Activated CD4-positive, alpha-beta T cell treated with anti-CD3 and anti-CD28 coated beads, Interleukin-10, Interleukin-2, amounts not matched to agents 100 ng/mL and 50 ng/mL, durations not matched to agents 16 hours and 8 hours (primary cell): Measurements from ENCODE around the gene APBA2.

Experiments
- DNase-seq: peaks from one replicate; pipeline ENCODE4 v3.0.0-alpha.2; 2020

Gene APBA2

DNA sequence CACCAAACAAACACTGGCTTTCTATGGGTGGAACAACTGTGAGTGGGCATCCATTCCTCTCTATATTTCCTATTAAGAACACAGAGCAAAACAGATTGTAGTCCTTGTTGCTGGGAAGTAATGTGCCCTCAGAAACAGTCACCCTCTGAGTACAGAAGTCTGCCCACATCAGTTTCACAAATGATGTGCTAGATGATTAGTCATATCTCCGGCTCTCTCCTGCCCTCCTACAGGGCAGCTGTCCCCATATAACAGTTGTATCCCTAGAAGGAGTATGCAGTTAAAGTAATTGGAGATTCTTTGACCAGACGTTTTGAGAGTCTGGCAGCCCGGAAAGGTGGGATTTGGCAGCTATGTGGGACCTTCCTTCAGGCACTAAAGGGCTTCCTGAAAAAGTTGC lies 159.9 kb downstream of the APBA2 start:
- peak; percentile 74 for DNase-seq

DNA sequence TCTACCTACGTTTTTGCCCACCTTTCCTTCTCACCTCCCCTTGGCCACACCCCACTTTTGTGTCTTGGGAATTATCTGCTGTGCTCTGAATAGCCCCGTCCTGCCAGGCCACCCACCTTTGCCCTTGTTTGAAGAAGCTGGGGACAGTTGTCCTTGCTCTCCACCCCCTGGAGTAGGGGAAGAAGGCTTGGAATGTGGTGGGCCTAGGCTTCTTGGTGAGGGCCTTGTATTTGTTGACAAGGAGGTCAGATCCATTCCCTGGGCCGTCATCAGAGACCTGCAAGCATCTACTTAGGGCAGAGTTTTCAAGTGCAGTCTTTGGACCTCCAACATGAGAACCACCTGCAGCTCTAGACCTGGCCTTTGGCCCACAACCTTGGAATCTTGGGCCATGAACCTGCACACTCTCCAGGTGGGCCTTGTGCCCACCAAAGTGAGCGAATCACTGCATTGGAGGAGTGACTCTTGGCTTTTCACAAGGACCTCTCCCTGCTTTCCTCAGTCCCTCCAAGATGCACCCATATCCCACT lies 160.6 kb downstream of the APBA2 start:
- no peak for DNase-seq

DNA sequence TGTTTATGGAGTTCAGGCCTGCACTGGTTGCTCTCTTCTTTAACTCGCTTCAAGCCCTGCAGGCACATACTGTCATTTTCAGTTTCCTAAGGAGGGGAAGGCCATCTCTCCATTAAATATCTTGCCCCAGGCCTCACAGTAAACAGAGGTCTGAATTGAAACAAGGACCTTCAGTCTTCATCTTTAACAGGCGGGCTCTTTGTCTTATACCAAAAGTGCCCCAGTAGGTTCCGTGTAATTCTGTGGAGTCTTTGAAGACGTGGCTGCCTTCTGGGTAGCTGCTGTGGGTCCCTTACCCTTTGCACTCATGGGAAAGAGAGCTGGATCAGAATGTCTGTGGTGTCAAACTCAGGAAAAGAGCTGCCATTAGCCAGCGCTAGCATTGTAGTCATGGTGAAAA lies 161.2 kb downstream of the APBA2 start:
- no peak for DNase-seq

DNA sequence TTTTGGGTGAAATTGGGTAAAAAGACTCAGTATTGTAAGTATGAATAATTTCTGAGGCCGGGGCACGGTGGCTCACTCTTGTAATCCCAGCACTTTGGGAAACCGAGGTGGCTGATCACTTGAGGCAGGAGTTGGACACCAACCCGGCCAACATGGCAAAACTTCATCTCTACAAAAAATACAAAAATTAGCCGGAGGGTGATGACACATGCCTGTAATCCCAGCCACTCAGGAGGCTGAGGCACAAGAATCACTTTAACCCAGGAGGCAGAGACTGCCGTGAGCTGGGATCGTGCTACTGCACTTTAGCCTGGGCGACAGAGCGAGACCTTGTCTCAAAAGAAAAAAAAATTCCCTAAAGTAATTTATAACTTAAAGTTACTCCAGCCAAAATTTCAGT lies 162.2 kb downstream of the APBA2 start:
- DNase-seq: no peak

DNA sequence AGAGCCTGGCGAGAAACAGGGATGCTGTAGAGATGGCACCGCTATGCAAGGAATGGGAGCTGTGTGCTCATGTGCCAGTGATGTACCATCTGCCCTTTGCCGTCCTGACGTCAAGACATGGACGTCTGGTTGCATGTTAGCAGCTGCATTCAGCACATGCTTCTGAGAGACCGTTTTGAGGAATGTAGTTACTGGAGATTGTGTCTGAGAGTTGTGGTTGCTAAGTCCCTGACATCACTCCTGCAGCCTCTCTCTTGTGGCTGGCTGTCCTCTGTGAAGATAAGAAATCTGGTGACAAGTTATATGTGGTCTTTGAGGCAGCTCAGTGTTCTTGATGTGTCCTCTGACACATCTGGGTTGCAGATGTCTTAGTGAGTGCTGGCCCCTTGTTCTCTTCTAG lies 165.1 kb downstream of the APBA2 start:
- peak; percentile 17 for DNase-seq

DNA sequence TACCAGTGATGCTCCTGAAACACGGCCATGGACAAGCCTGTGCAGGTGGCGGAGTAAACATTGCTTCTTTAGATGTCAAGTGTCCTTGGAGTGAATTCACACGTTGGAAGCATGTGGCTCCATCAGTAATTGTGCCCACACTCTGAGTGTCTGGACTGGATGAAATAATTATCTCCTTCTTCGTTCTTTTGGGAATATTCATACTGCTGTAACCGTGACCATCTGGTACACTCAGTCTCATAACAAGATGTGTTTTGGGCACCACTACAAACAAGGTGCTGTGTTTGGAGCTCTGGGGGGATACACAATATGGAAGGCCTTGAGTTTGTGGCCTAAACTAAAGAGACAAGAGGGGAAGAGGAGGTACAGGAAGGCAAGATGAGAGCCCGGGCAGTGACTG lies 165.6 kb downstream of the APBA2 start:
- no peak for DNase-seq

DNA sequence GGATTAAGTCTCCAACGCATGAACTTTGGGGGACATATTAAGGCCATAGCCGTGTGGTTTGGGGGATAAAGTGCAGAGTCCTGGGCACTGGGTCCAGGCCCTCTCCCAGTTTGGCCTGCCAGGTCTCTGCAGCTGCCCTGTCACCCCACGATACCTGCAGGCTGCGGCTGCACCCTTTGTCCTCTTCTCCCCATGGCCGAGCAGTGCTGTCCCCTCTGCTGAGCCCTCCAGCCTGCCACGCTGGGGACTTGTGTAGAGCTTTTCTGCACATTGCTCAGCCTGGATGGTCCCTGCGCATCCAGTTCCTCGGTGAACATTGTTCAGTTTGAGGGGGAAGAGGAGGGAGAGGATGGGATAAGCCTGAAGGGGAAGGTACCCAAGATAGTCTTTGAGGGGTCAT lies 167.2 kb downstream of the APBA2 start:
- DNase-seq: no peak

DNA sequence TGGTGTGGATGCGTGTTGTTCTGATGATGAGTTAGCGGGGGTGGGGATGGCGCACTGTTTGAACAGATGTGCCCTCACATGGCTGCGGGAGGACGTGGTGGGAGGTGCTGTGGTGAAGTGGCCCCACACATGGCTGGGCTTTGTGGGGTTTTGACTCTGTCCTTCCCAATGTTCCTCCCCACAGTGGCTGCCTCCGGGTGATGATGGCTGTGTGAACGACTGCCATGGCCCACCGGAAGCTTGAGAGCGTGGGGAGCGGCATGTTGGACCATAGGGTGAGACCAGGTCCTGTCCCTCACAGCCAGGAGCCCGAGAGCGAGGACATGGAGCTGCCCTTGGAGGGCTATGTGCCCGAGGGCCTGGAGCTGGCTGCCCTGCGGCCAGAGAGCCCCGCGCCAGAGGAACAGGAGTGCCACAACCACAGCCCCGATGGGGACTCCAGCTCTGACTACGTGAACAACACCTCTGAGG lies 167.9 kb downstream of the APBA2 start:
- DNase-seq: no peak

DNA sequence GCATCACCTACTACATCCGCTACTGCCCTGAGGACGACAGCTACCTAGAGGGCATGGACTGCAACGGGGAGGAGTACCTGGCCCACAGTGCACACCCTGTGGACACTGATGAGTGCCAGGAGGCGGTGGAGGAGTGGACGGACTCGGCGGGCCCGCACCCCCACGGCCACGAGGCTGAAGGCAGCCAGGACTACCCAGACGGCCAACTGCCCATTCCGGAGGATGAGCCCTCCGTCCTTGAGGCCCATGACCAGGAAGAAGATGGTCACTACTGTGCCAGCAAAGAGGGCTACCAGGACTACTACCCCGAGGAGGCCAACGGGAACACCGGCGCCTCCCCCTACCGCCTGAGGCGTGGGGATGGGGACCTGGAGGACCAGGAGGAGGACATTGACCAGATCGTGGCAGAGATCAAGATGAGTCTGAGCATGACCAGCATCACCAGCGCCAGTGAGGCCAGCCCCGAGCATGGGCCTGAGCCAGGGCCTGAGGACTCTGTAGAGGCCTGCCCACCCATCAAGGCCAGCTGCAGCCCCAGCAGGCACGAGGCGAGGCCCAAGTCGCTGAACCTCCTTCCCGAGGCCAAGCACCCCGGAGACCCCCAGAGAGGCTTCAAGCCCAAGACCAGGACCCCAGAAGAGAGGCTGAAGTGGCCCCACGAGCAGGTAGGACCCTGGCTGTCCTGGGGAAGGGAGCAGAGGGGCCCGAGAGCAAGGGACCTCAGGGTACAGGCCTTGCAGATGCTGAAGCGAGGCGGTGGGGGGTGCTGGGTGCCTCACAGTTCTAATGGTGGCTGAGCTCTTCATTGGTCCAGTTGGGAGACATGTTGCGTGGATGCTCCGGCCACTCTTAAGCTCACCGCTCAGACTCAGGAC lies 168.6 kb downstream of the APBA2 start:
- no peak for DNase-seq

DNA sequence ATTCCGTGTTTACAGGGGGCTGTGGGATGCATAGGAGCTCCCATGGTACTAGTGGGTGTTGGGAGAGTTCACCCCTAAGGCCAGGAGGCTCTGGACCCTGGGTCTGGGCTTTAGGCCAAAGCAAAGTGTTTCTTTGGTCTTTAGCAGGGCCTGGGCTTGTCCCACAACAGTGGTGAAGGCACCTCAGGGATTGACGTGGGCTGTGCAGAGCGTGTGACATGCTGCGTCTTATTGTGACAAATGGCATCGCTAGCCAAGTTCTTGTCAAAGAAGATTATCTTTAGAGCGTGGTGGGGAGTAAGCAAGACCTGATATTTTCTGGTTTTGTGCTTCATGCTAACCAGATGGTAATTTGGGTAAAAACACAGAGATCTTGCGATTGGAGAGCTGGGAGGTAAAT lies 170.1 kb downstream of the APBA2 start:
- DNase-seq: no peak

DNA sequence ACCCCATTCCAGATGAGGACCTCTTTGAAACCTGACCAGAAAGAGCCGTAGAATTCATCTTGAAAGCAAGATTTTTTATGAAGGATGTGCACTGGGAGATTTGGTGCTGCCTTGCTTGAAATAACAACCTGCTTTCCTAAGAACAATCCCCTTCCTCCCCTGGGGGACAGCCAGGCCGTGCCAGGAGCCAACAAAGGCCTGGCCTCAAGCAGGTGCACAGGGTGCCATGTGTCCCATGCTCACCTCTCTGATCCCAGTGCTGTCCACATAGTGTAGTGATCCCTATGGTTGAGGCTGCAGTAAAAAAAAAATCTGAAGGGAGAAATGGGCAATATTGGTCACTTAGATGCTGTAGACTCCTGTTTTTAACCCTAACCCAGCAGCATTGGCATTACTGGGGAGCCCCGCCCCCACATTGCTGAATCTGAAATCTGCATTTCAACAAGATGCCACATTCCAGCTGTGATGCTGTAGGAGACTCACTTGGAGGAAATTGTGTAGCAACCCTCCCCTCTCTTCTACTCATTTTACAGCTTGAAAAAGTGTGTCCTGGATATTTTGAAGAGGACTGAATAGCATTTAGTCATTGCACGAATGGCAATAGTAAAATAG lies 171.2 kb downstream of the APBA2 start:
- no peak for DNase-seq

DNA sequence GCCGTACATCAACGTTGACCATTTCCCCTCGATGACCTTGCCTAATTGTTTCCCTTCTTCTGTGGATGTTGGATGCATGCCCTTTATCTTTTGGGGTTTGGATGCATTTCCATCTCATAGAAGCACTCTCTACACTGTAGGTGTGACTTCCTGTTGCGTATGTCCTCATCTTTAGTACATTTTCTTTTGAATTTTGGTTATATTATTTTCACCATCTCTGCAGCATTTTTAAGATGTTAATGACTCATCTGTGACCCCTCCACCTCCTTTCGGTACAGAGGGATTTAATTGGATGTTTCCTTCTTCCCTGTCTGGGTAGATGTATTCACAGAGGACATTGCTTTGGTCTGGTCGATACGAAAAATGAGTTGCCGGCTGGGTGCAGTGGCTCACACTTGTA lies 172.1 kb downstream of the APBA2 start:
- no peak for DNase-seq

DNA sequence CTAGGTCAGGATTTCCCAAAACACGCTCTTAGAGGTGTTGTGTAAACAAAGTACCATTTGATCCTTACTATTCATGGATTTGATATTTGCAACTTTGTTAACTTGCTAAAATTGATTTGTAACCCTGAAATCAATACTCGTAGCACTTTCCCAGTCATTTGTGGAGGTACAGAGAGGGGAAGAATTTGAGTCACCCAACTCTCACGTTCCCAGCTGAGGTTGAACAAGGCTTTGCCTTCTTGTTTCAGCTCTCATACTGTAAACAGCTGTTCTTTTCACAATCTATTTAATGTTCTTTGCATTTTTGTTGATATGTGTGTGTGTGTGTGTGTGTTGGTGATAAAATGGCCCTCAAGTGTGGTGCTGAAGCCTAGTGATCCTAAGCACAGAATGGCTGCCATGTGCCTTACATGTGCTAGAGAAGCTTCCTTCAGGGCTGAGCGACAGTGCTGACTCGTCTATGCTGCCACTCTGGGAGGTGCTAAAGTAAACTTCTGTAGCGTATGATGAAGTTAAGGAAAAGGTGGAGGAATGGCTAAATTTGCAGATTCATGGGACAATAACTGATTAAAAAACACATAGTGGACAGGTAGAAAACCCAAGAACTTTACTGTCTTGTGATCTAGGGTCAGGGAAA lies 173.2 kb downstream of the APBA2 start:
- peak; percentile 31 for DNase-seq

DNA sequence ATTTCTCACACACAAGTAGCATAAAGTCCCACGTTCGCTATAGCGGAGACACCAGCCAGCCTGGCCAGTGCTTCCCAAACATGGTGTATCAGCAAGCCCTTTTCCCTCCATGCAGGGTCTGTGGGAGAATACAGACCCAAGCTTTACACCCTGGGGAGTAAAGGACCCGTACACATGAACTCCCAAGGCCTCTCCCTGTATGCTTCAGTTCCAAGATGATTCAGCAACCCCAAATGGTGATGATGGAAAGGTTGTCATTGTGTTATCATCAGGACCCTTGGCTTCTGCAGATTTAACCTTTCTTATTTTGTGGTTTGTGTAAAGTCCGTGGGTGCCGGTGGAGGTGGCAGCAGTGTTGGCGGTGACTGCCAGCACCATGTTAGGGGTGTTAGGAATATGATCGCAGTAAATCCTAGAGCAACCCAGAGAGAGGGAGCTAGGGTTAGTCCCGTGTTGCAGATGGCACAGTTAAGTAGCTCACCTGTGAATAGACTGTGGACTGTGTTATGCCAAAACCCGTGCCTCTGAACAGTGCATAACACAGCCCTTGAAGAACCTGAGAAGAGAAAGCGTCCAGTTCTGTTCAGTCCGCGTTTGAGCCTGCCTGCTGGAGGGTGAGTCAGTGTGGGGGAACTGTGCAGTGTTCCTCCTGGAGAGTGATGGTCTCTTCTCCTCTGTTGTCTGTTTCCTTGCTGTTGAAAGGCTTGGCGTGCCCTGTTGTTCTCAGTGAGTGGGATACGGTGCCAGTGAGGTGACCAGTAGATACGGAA lies 174.3 kb downstream of the APBA2 start:
- no peak for DNase-seq

DNA sequence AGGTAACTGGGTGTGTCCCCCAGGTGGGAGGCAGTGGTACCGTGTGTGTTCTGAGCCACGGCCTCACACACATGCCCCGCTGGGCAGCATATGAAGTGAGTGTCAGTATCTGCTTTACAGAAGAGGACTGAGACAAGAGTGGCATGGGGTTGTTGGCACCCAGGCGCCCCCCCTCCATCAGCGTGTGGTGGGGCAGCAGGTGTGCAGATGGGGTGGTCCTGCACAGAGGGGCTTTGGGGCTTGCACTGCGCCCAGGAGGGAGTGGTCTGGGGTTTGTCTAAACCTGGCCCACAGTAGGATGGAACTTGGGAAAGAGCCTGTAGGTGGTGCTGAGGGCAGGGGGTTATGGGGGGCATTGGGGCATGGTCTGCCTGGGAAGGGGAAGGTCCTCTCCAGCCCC lies 176.0 kb downstream of the APBA2 start:
- no peak for DNase-seq

DNA sequence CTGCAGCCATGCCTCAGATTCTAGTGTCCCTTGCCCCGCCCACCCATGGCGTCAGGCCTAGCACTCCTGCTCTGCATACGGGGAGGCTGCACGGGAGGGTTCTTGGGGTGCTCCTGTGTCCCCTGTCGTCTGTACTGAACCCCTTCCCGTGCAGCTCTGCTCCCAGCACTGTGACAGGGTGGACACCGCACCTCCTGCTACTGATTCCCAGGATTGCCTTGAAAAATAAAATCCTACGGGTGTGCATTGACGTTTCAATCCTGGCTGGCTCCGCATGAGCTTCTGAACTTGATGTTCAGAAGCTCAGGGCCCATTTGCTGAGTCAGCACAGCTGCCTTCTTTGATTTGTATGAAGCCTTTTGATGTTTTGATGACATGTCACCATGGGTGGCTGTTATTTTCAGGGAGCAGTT lies 176.4 kb downstream of the APBA2 start:
- no peak for DNase-seq

DNA sequence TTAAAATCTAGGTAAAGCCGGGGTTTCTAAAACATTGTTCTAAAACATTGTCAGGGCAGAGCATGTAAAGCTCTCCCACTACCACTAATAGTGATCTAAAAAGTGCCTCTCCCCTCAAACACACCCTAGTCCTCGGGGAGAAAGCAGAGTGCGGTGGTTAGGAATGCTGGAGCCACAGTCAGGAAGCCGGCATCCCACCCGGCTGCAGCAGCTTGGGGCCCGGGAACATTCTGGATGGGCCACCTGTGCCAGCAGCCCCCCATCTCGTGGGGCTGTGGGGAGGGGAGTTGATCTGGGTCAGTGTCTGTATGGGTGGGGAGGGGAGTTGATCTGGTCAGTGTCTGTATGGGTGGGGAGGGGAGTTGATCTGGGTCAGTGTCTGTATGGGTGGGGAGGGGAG lies 176.9 kb downstream of the APBA2 start:
- DNase-seq: no peak

DNA sequence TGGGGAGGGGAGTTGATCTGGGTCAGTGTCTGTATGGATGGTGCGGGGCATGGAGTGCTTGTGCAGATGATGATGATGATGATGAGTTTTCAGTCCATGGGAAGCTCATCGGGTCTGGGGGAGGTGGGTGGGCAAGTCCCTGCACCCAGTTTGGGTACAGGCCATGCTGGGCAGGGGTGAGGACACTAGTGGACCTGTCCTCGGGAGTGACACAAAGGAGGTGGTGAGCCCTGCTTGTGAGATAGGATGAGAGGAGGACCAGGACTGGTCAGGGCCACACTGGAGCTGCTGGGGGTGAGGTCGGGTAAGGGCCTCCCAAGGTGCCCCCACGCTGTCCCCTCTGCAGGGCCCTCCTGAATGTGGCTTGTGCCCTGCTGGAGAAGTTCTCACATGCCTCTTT lies 177.9 kb downstream of the APBA2 start:
- no peak for DNase-seq

DNA sequence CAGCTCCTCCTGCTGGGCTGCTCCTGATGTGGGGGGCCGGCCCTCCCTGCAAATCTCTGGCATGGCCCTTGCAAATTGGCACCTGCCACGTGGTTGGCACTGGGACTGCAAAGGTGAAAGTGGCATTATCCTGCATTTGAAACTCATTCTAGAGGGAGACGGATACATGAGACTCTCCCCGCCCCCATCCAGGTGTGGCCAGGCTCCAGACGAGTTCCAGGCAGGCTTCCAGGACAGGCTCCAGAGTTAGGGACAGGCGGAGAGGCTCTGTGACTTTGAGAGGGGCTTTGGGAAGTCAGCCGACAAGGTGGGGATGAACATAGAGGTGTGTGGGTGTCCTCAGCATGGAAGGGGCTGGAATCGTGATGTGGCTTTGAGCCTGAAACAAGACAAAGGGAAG lies 178.5 kb downstream of the APBA2 start:
- DNase-seq: no peak

DNA sequence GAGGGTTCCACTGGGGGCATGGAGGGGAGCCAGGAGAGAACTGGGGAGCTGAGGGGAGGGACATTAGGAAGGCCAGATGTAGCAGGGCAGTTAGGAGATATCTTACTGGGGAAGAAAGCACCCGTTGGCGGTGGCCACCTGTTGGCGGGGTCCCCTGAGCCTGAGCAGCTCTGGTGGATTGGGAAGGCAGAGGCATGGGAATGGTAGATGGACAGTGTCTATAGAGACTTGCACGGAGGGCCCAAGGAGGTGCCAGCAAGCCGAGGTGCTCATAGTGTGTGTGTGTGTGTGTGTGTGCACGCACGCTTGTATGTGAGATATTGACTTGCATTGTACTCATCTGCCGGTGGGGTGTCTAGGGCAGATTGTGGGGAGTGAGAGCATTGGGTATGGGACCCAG lies 179.0 kb downstream of the APBA2 start:
- DNase-seq: no peak

DNA sequence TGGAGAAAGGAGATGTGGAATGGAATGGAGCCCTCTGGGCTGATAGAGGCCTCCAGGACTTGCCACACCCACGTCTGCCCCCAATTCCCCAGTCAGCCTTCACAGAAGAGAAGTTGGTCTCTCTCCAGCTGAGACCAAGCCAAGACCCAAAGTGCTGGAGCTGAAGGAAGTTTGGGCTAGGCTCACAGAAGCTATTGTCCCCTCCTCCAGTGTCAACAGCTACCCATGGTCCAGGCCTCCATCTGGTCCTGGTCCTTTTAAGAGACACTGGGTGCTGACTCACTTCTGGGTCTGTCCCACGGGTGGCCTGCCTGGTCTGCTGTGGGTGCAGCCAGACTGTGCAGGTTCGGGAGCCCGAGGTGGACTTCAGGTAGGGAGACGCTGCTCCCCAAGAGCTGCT lies 179.8 kb downstream of the APBA2 start:
- no peak for DNase-seq

DNA sequence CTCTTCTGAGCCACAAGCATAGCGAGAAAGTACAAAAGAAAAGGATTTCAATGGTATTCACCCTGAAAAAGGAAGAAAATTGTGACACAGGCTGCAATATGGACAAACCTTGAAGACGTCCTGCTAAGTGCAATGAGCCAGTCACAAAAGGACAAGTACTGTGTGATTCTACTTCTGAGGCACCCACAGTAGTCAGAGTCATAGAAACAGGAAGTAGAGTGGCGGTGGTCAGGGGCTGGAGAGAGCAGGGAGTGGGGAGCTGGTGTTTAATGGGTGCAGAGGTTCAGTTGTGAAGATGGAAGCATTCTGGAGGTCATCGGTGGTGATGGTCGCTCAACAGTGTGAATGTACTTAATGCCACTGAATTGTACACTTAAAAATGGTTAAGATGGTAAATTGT lies 180.5 kb downstream of the APBA2 start:
- DNase-seq: no peak

DNA sequence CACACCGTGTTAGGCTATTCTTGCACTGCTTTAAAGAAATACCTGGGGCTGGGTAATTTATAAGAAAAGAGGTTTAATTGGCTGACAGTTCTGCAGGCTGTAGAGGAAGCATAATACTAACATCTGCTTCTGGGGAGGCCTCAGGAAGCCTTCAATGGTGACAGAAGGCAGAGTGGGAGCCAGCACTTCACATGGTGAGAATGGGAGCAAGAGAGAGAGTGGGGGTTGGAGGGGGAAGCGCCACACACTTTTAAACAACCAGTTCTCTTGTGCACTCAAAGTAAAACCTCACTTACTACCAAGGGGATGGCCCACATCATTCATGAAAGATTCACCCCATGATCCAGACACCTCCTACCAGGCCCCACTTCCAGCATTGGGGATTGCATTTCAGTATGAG lies 181.1 kb downstream of the APBA2 start:
- no peak for DNase-seq
